Hepatocyte (in vitro differentiated cells): ENCODE data around the gene CARMIL1.

Experiments used
- CTCF ChIP-seq: fragments of 200-600 bp; sonication (generic); IDR thresholded peaks from 2 replicates; pipeline ENCODE4 v1.5.1; 2016; ENCODE audit warnings: antibody characterized with exemption, mild to moderate bottlenecking; ENCODE audit not compliant: poor library complexity
- EZH2phosphoT487 ChIP-seq: fragments of 200-600 bp; sonication (generic); IDR thresholded peaks from one replicate; pipeline ENCODE4 v1.6.1; 2018; ENCODE audit warnings: antibody characterized with exemption, mild to moderate bottlenecking, low read depth, moderate library complexity; ENCODE audit not compliant: unreplicated experiment, severe bottlenecking

DNA sequence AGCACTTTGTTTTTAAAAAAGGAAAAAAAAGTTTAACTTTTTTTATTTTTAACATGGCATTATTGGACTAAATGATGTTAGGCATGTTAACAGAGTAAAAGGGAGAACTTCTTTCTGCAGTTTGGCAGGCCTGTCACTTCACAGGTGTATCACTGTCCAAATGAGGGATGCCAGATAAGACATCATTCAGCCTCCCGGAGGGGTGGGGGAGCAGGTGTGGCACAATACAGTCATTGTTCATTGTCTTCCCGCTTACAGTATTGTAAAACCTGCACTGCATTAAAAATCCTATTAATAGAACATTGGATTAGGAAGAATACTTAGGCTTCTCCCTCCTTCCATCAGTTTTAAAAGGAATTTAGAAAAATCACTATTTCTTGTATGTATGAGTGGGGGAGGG, 80.7 kb downstream of the CARMIL1 start:
- TF ChIP-seq EZH2phosphoT487: no peak
- TF ChIP-seq CTCF: no peak
